ENCODE data around the gene GPC5.

GRCh38 chr13:91572944-91573598 is 174.7 kb downstream of the GPC5 start:
- TF ChIP-seq EP300 (IDR thresholded peaks at IDR 0.05; ENCODE audit: borderline replicate concordance): no peak
- TF ChIP-seq TEAD4 (IDR thresholded peaks at IDR 0.05): no peak
- TF ChIP-seq MAX (IDR thresholded peaks at IDR 0.05): no peak
